CD14-positive monocyte (primary cell): Measurements from ENCODE around the gene NCBP2. TPM values are rescaled to one million over a fixed set of nuclear protein-coding genes. Genes with fewer than 3 reads are reported as not detected.
A peak's percentile ranks its signal among the peaks of the same experiment; 100 is the strongest.
"Not testable (repeated sequence)": the region's sequence is repeated elsewhere in the genome, so short reads cannot be mapped to it uniquely, and the experiment has no call there.

Source experiments
- DNase-seq, 3 donors: peaks; one replicate each; pipeline ENCODE4 v3.0.0-alpha.2; 2011 to 2022
- H2AFZ ChIP-seq: 2 replicates; pipeline ENCODE4 v1.6.0; 2012; ENCODE audit warnings: mild to moderate bottlenecking, low read depth, low read length, inconsistent platforms; ENCODE audit not compliant: insufficient read depth, poor library complexity, severe bottlenecking
- H3K27ac ChIP-seq, 2 donors: 1 replicate in 1 of 2; 2 replicates in 1 of 2; pipeline ENCODE4 v1.5.1; 2012 to 2013; ENCODE audit warnings: low read length in 2 of 2, control low read depth in 1 of 2, inconsistent platforms in 1 of 2, low read depth in 1 of 2, mild to moderate bottlenecking in 1 of 2
- H3K27me3 ChIP-seq, 2 donors: one replicate each; pipeline versions ENCODE4 v1.6.0 to v1.6.1; 2011 to 2013; ENCODE audit warnings: low read length in 2 of 2; ENCODE audit not compliant: control insufficient read depth in 2 of 2, insufficient read depth in 2 of 2
- H3K36me3 ChIP-seq, 2 donors: replicated peaks in 1 of 2; 1 replicate in 1 of 2; 2 replicates in 1 of 2; pipeline versions ENCODE4 v1.5.1 to v1.6.1; 2012 to 2013; ENCODE audit warnings: low read length in 2 of 2, control low read depth in 1 of 2, inconsistent platforms in 1 of 2, mild to moderate bottlenecking in 1 of 2; ENCODE audit not compliant: insufficient read depth in 2 of 2, control insufficient read depth in 1 of 2
- H3K4me1 ChIP-seq, 2 donors: 1 replicate in 1 of 2; 2 replicates in 1 of 2; pipeline versions ENCODE4 v1.5.1 to v1.6.1; 2012 to 2013; ENCODE audit warnings: low read length in 2 of 2, control low read depth in 1 of 2, inconsistent platforms in 1 of 2, mild to moderate bottlenecking in 1 of 2, moderate library complexity in 1 of 2; ENCODE audit not compliant: insufficient read depth in 2 of 2, control insufficient read depth in 1 of 2
- H3K4me2 ChIP-seq: replicated peaks from 2 replicates; pipeline ENCODE3; 2012; ENCODE audit warnings: low read length, moderate library complexity, mild to moderate bottlenecking; ENCODE audit not compliant: poor library complexity, severe bottlenecking; ENCODE audit errors: extremely low read depth
- H3K4me3 ChIP-seq, 3 experiments: fragments of 200-600 bp in 1 of 3; sonication (generic) in 1 of 3; replicated peaks in 1 of 3; 1 replicate in 2 of 3; 2 replicates in 1 of 3; pipeline ENCODE4 v1.5.1; 2011 to 2013; ENCODE audit warnings: low read length in 3 of 3, mild to moderate bottlenecking in 3 of 3, control low read depth in 2 of 3, low read depth in 2 of 3, inconsistent platforms in 1 of 3, moderate library complexity in 1 of 3
- H3K79me2 ChIP-seq: 2 replicates; pipeline ENCODE4 v1.6.0; 2012; ENCODE audit warnings: mild to moderate bottlenecking, control low read depth, inconsistent platforms, low read length, moderate library complexity; ENCODE audit not compliant: insufficient read depth
- H3K9ac ChIP-seq: 2 replicates; pipeline ENCODE4 v1.6.0; 2017; ENCODE audit warnings: low read length, mild to moderate bottlenecking; ENCODE audit not compliant: insufficient read depth, poor library complexity, severe bottlenecking
- H3K9me3 ChIP-seq, 2 donors: replicated peaks in 1 of 2; 1 replicate in 1 of 2; 2 replicates in 1 of 2; pipeline versions ENCODE4 v1.5.1 to v1.6.1; 2012 to 2013; ENCODE audit warnings: low read length in 2 of 2, control low read depth in 1 of 2; ENCODE audit not compliant: control insufficient read depth in 1 of 2, insufficient read depth in 1 of 2
- H4K20me1 ChIP-seq: 2 replicates; pipeline ENCODE4 v1.6.0; 2012; ENCODE audit warnings: mild to moderate bottlenecking, low read length, control low read depth, moderate library complexity; ENCODE audit not compliant: insufficient read depth
- H3K27ac Mint-ChIP-seq, 7 donors: one replicate each; pipeline ENCODE4 v1.8.0; 2020; ENCODE audit warnings: mild to moderate bottlenecking in 7 of 7, mixed read lengths in 7 of 7, moderate library complexity in 6 of 7, inconsistent platforms in 2 of 7
- H3K27me3 Mint-ChIP-seq, 3 donors: one replicate each; pipeline ENCODE4 v1.8.0; 2021 to 2022; ENCODE audit warnings: low read depth in 3 of 3, mild to moderate bottlenecking in 3 of 3, mixed read lengths in 3 of 3, moderate library complexity in 3 of 3, inconsistent platforms in 1 of 3
- H3K36me3 Mint-ChIP-seq, 2 donors: one replicate each; pipeline ENCODE4 v1.8.0; 2020; ENCODE audit warnings: mixed read lengths in 2 of 2, inconsistent platforms in 1 of 2, mild to moderate bottlenecking in 1 of 2
- H3K4me1 Mint-ChIP-seq: one replicate; pipeline ENCODE4 v1.8.0; 2020; ENCODE audit warnings: mild to moderate bottlenecking, mixed read lengths
- H3K4me3 Mint-ChIP-seq, 2 donors: one replicate each; pipeline ENCODE4 v1.8.0; 2020; ENCODE audit warnings: mild to moderate bottlenecking in 2 of 2, mixed read lengths in 2 of 2, moderate library complexity in 1 of 2
- H3K9me3 Mint-ChIP-seq, 7 donors: one replicate each; pipeline ENCODE4 v1.8.0; 2020 to 2022; ENCODE audit warnings: mixed read lengths in 7 of 7, mild to moderate bottlenecking in 6 of 7, moderate library complexity in 6 of 7, inconsistent platforms in 2 of 7
- WGBS: methylation state at CpG from one replicate; pipeline ENCODE4 v1.1.5; 2013; ENCODE audit warnings: missing lambda C conversion rate; ENCODE audit not compliant: insufficient coverage; 5-methylcytosine and 5-hydroxymethylcytosine counted together
- intact Hi-C, 2 donors: fragments of 100-400 bp; cut with micrococcal nuclease; formaldehyde crosslinking; loops; one replicate each; pipeline versions ENCODE4 v1.15.0 to v1.15.1; 2023
- polyA plus RNA-seq, 3 donors: library from polyadenylated mRNA; depleted of rRNA in 1 of 3; unstranded in 2 of 3; stranded (reverse) in 1 of 3; fragments of 300-500 nt in 2 of 3; fragments of >200 nt in 1 of 3; fragmentation: Illumina TruSeq in 2 of 3; gene quantifications; 1 replicate in 2 of 3; 2 replicates in 1 of 3; pipeline ENCODE4 v1.2.3, GENCODE V29; 2012 to 2021
- TF ChIP-seq, protein P1 (sequence below): fragments of 200-600 bp; IDR thresholded peaks from one replicate; pipeline ENCODE4 v1.8.0; 2022; ENCODE audit warnings: antibody characterized with exemption, mild to moderate bottlenecking

The NCBP2 gene
- polyA plus RNA-seq, 3 donors, result 26.1 to 42.9 (median 33.4) TPM

GRCh38 chr3:196947136-196947859, 5.0 kb upstream of the NCBP2 start:
- peaks cover 0 to 2% (median 0%) of the 10 kb centered on the region in 3 donors for H3K27me3 Mint-ChIP-seq
- Histone ChIP-seq H3K9ac (no peak overlapping the region), H3K9me3 (no peaks in the 10 kb centered on the region), H2AFZ (no peak overlapping the region), H3K4me2 (no peak overlapping the region), H3K79me2 (peaks cover 15% of the 10 kb centered on the region), H4K20me1 (no peaks in the 10 kb centered on the region), H3K36me3 (peaks cover 0 to 5% of the 10 kb centered on the region in 2 donors), H3K4me1 (peaks cover 10 to 12% of the 10 kb centered on the region in 2 donors), H3K4me3 (no peak overlapping the region), H3K27me3 (no peaks in the 10 kb centered on the region), H3K27ac (peak overlapping the region in 1 of 2 donors; percentile 20)
- TF ChIP-seq, protein P1, sequence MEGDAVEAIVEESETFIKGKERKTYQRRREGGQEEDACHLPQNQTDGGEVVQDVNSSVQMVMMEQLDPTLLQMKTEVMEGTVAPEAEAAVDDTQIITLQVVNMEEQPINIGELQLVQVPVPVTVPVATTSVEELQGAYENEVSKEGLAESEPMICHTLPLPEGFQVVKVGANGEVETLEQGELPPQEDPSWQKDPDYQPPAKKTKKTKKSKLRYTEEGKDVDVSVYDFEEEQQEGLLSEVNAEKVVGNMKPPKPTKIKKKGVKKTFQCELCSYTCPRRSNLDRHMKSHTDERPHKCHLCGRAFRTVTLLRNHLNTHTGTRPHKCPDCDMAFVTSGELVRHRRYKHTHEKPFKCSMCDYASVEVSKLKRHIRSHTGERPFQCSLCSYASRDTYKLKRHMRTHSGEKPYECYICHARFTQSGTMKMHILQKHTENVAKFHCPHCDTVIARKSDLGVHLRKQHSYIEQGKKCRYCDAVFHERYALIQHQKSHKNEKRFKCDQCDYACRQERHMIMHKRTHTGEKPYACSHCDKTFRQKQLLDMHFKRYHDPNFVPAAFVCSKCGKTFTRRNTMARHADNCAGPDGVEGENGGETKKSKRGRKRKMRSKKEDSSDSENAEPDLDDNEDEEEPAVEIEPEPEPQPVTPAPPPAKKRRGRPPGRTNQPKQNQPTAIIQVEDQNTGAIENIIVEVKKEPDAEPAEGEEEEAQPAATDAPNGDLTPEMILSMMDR, result no peak
- 93% methylated on average over 7 of the region's 10 CpGs for WGBS
- no peak overlapping the region for H3K4me3 Mint-ChIP-seq
- DNase-seq, result no peak
- H3K9me3 Mint-ChIP-seq, result peaks cover 0 to 2% (median 0%) of the 10 kb centered on the region in 7 donors
- intact Hi-C loops, result no loop called here
- peaks cover 0 to 12% of the 10 kb centered on the region in 2 donors for H3K36me3 Mint-ChIP-seq
- peak overlapping the region in 3 of 7 donors; percentile 20 to 50 (median 40) for H3K27ac Mint-ChIP-seq
- peaks cover 11% of the 10 kb centered on the region for H3K4me1 Mint-ChIP-seq

GRCh38 chr3:196944037-196944790, 1.9 kb upstream of the NCBP2 start:
- WGBS, result 89% methylated on average over 9 of the region's 14 CpGs
- not testable (repeated sequence) for H2AFZ ChIP-seq, DNase-seq, H3K9me3 ChIP-seq, H3K4me3 Mint-ChIP-seq, H3K4me2 ChIP-seq, H3K4me3 ChIP-seq, H4K20me1 ChIP-seq, H3K27ac ChIP-seq, H3K9me3 Mint-ChIP-seq, H3K36me3 ChIP-seq, H3K27me3 Mint-ChIP-seq, H3K9ac ChIP-seq, H3K27me3 ChIP-seq
- Mint-ChIP-seq H3K36me3 (peaks cover 4 to 18% of the 10 kb centered on the region in 2 donors), H3K4me1 (peaks cover 26% of the 10 kb centered on the region), H3K27ac (peak overlapping the region in 3 of 7 donors; percentile 59 to 93 (median 88))
- intact Hi-C loops, result loop anchor here (5.0 kb wide), 2 partner anchors 77 to 377 kb away; partner anchors contain the start of genes SENP5 (in 2 of the 2), FBXO45 (in 1 of the 2) and WDR53 (in 1 of the 2)
- Histone ChIP-seq H3K4me1 (peaks cover 21 to 25% of the 10 kb centered on the region in 2 donors), H3K79me2 (peaks cover 41% of the 10 kb centered on the region)
